Measurements from ENCODE around the gene WEE1. TPM values are rescaled to one million over a fixed set of nuclear protein-coding genes. Genes with fewer than 3 reads are reported as not detected.

WEE1 gene
- total and polyA plus RNA-seq, 2 donors from 2014 or later = 7.9 to 33.9 TPM

DNA sequence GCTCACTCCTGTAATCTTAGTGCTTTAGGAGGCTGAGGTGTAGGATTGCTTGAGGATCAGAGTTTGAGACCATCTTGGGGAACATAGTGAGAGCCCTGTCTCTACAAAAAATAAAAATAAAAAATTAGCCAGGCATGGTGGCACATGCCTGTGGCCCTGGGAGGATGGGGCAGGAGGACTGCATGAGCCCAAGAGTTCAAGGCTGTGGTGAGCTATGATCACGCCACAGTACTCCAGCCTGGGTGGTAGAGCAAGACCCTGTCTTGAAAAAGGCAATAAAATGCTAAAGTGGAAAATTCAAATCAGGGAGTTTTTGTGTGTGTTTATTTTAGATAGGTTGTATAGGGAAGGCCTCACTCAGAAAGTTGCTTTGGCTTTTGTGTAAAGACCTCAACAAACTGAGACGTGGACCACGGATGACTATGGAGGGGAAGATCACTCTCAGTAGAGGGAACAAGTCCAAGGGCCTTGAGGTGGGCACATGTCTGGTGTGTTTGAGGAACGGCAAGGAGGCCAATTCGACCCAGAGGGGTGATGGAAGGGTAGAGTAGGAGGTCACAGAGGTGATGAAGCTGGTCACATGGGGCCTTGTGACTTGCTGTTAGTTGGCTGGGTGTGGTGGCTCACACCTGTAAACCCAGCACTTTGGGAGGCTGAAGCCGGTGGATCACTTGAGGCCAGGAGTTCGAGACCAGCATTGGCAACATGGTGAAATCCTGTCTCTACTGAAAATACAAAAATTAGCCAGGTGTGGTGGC, 35.7 kb downstream of the WEE1 start:
- DNase-seq = no peak
- no peak for FAIRE-seq

DNA sequence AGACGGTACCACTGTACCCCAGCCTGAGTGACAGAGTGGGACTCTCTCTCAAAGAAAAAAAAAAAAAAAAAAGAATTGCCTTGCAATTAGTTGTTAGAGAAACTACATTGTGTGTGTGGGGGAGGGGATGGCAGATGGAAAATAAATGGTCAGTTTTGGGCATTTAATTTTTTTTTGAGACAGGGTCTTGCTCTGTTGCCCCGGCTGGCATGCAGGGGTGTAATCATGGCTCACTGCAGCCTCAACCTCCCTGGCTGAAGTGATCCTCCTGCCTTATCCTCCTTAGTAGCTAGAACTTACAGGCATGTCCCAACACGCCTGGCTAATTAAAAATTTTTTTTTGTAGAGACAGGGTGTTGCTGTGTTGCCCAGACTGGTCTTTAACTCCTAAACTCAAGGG, 36.4 kb downstream of the WEE1 start:
- peaks cover 2 to 8% (median 7%) of the 10 kb centered on the region in 3 donors for H3K4me1 ChIP-seq (ENCODE audit: control insufficient read depth in 2 of 3, insufficient read depth in 2 of 3, low read depth in 1 of 3, low read length in 3 of 3)
- intact Hi-C loops (cut with DNase I) = loop anchor here (10.0 kb wide), 1 partner anchor 135 kb away; no protein-coding TSS in a partner anchor
- no peak overlapping the region for H3K9ac ChIP-seq (ENCODE audit: low read length in 3 of 3)
- DNase-seq = no peak
- H3K9me3 ChIP-seq (ENCODE audit: control insufficient read depth in 2 of 3, insufficient read depth in 1 of 3, low read length in 3 of 3) = no peaks in the 10 kb centered on the region
- TF ChIP-seq, protein P1, sequence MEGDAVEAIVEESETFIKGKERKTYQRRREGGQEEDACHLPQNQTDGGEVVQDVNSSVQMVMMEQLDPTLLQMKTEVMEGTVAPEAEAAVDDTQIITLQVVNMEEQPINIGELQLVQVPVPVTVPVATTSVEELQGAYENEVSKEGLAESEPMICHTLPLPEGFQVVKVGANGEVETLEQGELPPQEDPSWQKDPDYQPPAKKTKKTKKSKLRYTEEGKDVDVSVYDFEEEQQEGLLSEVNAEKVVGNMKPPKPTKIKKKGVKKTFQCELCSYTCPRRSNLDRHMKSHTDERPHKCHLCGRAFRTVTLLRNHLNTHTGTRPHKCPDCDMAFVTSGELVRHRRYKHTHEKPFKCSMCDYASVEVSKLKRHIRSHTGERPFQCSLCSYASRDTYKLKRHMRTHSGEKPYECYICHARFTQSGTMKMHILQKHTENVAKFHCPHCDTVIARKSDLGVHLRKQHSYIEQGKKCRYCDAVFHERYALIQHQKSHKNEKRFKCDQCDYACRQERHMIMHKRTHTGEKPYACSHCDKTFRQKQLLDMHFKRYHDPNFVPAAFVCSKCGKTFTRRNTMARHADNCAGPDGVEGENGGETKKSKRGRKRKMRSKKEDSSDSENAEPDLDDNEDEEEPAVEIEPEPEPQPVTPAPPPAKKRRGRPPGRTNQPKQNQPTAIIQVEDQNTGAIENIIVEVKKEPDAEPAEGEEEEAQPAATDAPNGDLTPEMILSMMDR (IDR thresholded peaks at IDR 0.05; ENCODE audit: borderline replicate concordance, extremely low read depth, insufficient read depth) = no peak
- no peaks in the 10 kb centered on the region for H3K27me3 ChIP-seq (ENCODE audit: control insufficient read depth, insufficient read depth, low read length)
- H3K4me3 ChIP-seq (ENCODE audit: low read length in 3 of 3) = no peak overlapping the region
- H3K27ac ChIP-seq (ENCODE audit: low read depth in 2 of 2, low read length in 2 of 2) = no peak overlapping the region
- H3K36me3 ChIP-seq (ENCODE audit: control insufficient read depth in 2 of 3, insufficient read depth in 3 of 3, low read length in 3 of 3) = no peaks in the 10 kb centered on the region
- no peak for FAIRE-seq

More for the DNA sequence above, 35.7 kb downstream of the WEE1 start:
- TF ChIP-seq, protein P1 (IDR thresholded peaks at IDR 0.05; ENCODE audit: borderline replicate concordance, extremely low read depth, insufficient read depth) = no peak
- Histone ChIP-seq H3K27me3 (ENCODE audit: control insufficient read depth, insufficient read depth, low read length) (no peaks in the 10 kb centered on the region), H3K9ac (ENCODE audit: low read length in 3 of 3) (no peak overlapping the region), H3K27ac (ENCODE audit: low read depth in 2 of 2, low read length in 2 of 2) (no peak overlapping the region), H3K4me3 (ENCODE audit: low read length in 3 of 3) (no peak overlapping the region), H3K4me1 (ENCODE audit: control insufficient read depth in 2 of 3, insufficient read depth in 2 of 3, low read depth in 1 of 3, low read length in 3 of 3) (peaks cover 0 to 5% (median 2%) of the 10 kb centered on the region in 3 donors), H3K9me3 (ENCODE audit: control insufficient read depth in 2 of 3, insufficient read depth in 1 of 3, low read length in 3 of 3) (no peaks in the 10 kb centered on the region), H3K36me3 (ENCODE audit: control insufficient read depth in 2 of 3, insufficient read depth in 3 of 3, low read length in 3 of 3) (no peaks in the 10 kb centered on the region)
- intact Hi-C loops (cut with DNase I) = no loop called here

- TF ChIP-seq, protein P1 (IDR thresholded peaks at IDR 0.05; ENCODE audit: borderline replicate concordance, extremely low read depth, insufficient read depth) = peak; percentile 94
- H3K4me1 ChIP-seq (ENCODE audit: control insufficient read depth in 2 of 3, insufficient read depth in 2 of 3, low read depth in 1 of 3, low read length in 3 of 3) = peaks cover 2 to 8% (median 7%) of the 10 kb centered on the region in 3 donors
- peak overlapping the region; percentile 92 to 93 for H3K27ac ChIP-seq (ENCODE audit: low read depth in 2 of 2, low read length in 2 of 2)
- no peaks in the 10 kb centered on the region for H3K36me3 ChIP-seq (ENCODE audit: control insufficient read depth in 2 of 3, insufficient read depth in 3 of 3, low read length in 3 of 3)
- peak; percentile 76 for FAIRE-seq
- H3K27me3 ChIP-seq (ENCODE audit: control insufficient read depth, insufficient read depth, low read length) = no peaks in the 10 kb centered on the region
- peak overlapping the region; percentile 78 to 92 (median 84) for H3K9ac ChIP-seq (ENCODE audit: low read length in 3 of 3)
- peak overlapping the region; percentile 71 to 82 (median 76) for H3K4me3 ChIP-seq (ENCODE audit: low read length in 3 of 3)
- DNase-seq = peak; percentile 96 to 99 (median 97)
- no peaks in the 10 kb centered on the region for H3K9me3 ChIP-seq (ENCODE audit: control insufficient read depth in 2 of 3, insufficient read depth in 1 of 3, low read length in 3 of 3)
- intact Hi-C loops (cut with DNase I) = loop anchor here (10.0 kb wide), 1 partner anchor 132 kb away; no protein-coding TSS in a partner anchor
Measured at GRCh38 chr11:9613118-9613829, 39.8 kb downstream of the WEE1 start.

Measured in kidney (tissue), 14 donors.